SJCRH30 (cell line): Measurements from ENCODE around the gene UGT3A2. TPM values are rescaled to one million over a fixed set of nuclear protein-coding genes. Genes with fewer than 3 reads are reported as not detected.

Source experiments
- DNase-seq, 2 experiments: peaks; one replicate each; pipeline ENCODE4 v3.0.0-alpha.2; 2015 to 2020
- H3K27ac ChIP-seq: fragments of 250-450 bp; sonication (Bioruptor Pico); 2 replicates; pipeline ENCODE4 v1.5.1; 2020; ENCODE audit warnings: mild to moderate bottlenecking, moderate library complexity
- H3K27me3 ChIP-seq: fragments of 250-450 bp; sonication (Bioruptor Pico); 2 replicates; pipeline ENCODE4 v1.5.1; 2020; ENCODE audit warnings: mild to moderate bottlenecking, moderate library complexity
- H3K36me3 ChIP-seq: fragments of 250-450 bp; sonication (Bioruptor Pico); 2 replicates; pipeline ENCODE4 v1.5.1; 2020; ENCODE audit warnings: mild to moderate bottlenecking, moderate library complexity
- H3K4me1 ChIP-seq: fragments of 250-450 bp; sonication (Bioruptor Pico); 2 replicates; pipeline ENCODE4 v1.5.1; 2020; ENCODE audit warnings: mild to moderate bottlenecking, moderate library complexity
- H3K4me3 ChIP-seq: fragments of 250-450 bp; sonication (Bioruptor Pico); 2 replicates; pipeline ENCODE4 v1.5.1; 2020; ENCODE audit warnings: mild to moderate bottlenecking, moderate library complexity
- H3K9me3 ChIP-seq: fragments of 250-450 bp; sonication (Bioruptor Pico); replicated peaks from 2 replicates; pipeline ENCODE4 v1.5.1; 2020; ENCODE audit warnings: mild to moderate bottlenecking, moderate library complexity
- total RNA-seq: library from RNA; depleted of rRNA; stranded (reverse); fragments of >200 nt; shearing (Covaris generic); gene quantifications from 2 replicates; pipeline ENCODE4 v1.2.3, GENCODE V29; 2014

Gene UGT3A2
- total RNA-seq, 1 experiment from 2014 or later, result not detected

DNA sequence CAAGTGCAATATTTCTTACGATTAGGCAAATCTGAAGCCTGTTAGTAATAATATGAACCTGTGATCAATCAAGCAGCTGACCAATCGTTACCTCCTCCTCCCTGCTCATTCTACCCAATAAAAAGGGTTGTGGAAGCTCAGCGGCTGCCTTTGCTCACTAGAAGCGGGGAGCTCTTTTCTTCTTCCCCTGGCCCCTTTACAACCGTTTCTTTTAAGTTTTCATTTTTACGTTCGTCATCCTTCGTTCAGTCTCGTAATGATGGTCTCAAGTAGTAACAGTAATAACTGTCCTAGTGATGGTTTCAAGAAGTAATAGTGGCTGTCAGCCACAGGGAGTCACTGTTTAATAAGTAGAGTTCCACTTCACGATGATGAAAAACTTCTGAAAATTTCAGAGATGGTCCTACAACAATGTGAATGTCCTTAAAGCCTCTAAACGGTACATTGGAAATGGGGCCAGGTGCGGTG lies 6.2 kb downstream of the UGT3A2 start:
- peak in 1 of 2 experiments; percentile 59 for DNase-seq
- no peak overlapping the region for H3K4me3 ChIP-seq
- H3K4me1 ChIP-seq, result peaks cover 6% of the 10 kb centered on the region; the same call in 1 of the 2 replicates
- no peaks in the 10 kb centered on the region for H3K36me3 ChIP-seq
- no peak overlapping the region for H3K27ac ChIP-seq
- H3K9me3 ChIP-seq, result no peaks in the 10 kb centered on the region
- H3K27me3 ChIP-seq, result no peaks in the 10 kb centered on the region; the same call in 1 of the 2 replicates

DNA sequence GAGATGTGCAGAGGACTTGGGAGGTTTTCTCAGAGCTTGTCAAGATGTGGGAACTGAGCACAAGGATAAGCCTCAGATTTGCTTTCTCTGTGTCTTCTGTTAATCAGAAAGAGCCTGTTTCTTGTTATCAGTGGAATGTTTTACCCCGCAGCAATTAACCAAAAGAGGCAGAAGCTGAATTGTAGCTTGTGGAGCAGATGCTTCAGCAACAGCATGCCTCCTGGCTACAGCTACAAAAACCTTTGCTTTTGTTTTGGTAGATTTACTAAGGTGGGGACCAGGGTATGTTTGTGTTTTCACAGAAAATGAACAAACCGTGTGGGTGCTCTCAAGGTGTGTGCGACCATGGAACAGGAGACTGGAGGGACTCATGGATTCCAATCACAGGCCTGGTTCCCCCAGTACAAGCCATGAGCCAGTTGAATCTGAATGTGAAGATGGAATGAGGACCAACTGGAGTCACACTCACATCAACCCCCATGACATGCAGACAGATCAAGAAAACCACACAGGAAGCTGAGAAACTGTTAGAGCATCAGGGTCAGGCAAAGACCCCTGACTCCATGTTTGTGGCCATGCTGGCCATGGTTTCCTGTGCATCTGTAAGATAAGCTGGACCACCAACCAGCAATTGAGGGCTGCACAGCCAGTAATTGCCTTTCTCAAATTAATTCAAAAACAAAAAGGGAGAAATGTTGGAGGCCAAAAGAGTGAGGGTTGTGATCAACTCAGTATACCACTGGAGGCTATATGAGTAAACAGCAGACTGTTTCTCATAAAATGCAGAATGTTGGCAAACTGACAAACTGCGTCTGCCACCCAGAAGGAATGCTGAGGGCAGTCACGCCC lies 6.9 kb downstream of the UGT3A2 start:
- no peak overlapping the region for H3K27ac ChIP-seq
- peaks cover 6% of the 10 kb centered on the region; the same call in 1 of the 2 replicates for H3K4me1 ChIP-seq
- H3K4me3 ChIP-seq, result no peak overlapping the region
- no peaks in the 10 kb centered on the region for H3K36me3 ChIP-seq
- no peak for DNase-seq
- no peaks in the 10 kb centered on the region for H3K9me3 ChIP-seq
- H3K27me3 ChIP-seq, result no peaks in the 10 kb centered on the region; the same call in 1 of the 2 replicates

DNA sequence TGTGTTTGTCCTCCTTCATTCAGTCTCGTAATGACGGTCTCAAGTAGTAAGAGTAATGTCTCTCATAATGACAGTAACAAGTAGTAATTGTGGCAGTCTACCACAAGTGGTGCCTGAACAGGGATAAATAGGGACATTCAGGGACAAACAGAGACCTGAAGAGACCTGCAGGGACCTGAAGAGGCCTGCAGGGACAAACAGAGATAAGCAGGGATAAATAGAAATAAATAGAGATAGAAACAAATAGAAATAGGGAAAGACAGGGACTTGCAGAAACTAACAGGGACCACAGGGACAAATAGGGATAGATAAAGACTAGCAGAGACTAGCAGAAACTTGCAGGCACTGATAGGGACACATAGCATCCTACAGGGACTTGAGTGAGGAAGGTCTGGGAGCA lies 7.9 kb downstream of the UGT3A2 start:
- Histone ChIP-seq H3K27ac (no peak overlapping the region), H3K36me3 (no peaks in the 10 kb centered on the region), H3K9me3 (no peaks in the 10 kb centered on the region), H3K4me1 (peaks cover 6% of the 10 kb centered on the region; the same call in 1 of the 2 replicates), H3K27me3 (no peaks in the 10 kb centered on the region; the same call in 1 of the 2 replicates), H3K4me3 (no peak overlapping the region)
- DNase-seq, result no peak

DNA sequence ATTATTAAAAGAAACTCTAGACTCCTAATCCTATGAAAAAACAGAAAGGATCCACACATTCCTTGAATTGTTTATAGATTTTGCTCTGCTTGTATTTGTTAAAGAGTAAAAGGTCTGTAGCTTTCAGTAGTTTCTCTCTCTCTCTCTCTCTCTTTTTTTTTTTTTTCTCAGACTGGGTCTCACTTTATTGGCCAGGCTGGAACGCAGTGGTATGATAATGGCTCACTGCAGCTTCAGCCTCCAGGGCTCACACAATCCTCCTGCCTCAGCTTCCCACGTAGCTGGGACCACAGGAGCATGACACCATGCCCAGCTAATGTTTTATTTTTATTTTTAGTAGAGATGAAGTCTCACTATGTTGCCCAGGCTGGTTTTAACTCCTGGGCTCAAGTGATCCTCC lies 9.3 kb downstream of the UGT3A2 start:
- Histone ChIP-seq H3K27me3 (no peaks in the 10 kb centered on the region), H3K4me3 (no peak overlapping the region), H3K4me1 (peaks cover 6% of the 10 kb centered on the region; the same call in 1 of the 2 replicates), H3K9me3 (no peaks in the 10 kb centered on the region), H3K27ac (no peak overlapping the region), H3K36me3 (no peaks in the 10 kb centered on the region)
- DNase-seq, result no peak

DNA sequence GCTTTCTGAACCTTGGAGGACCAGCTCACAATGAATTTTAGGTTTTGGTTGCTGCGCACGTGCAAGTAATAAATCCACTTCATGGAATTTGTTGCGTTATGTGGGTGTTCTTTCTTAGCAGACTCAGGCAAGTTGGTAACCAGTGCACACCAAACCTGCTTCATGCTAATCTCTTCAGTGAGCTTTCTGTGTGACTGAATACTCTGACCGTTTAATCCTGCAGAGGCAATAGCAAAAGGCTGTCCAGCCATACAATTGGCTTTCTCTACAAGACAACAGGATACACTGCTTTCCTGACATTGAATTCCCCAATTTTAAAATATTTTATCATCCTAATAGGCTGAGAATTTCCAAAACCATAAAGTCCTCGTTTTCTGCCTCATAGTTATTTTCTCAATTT lies 10.3 kb downstream of the UGT3A2 start:
- Histone ChIP-seq H3K4me3 (no peak overlapping the region), H3K4me1 (peaks cover 6% of the 10 kb centered on the region; the same call in 1 of the 2 replicates), H3K27me3 (no peaks in the 10 kb centered on the region), H3K36me3 (no peaks in the 10 kb centered on the region), H3K27ac (no peak overlapping the region), H3K9me3 (no peaks in the 10 kb centered on the region)
- no peak for DNase-seq

DNA sequence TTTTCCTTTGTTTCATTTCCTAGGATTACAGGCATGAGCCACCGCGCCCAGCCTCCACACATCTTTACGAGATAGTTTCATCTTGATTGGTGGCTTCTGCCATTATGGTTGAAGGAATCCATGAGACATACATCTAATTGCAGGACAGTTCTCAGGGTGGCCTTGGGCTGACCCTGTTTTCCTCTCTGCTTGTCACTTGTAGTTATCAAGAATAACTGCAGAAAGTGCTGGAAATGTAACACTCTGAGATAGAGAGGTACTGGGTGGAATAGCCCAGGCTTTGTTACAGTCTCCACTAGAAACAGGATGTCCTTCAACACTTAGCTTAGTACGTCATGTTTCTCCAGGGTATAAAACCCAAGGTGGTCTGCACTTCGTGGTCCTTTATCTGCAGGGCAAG lies 10.7 kb downstream of the UGT3A2 start:
- H3K9me3 ChIP-seq, result no peaks in the 10 kb centered on the region
- no peaks in the 10 kb centered on the region for H3K27me3 ChIP-seq
- H3K27ac ChIP-seq, result no peak overlapping the region
- H3K4me3 ChIP-seq, result no peak overlapping the region
- DNase-seq, result no peak
- peaks cover 6% of the 10 kb centered on the region; the same call in 1 of the 2 replicates for H3K4me1 ChIP-seq
- H3K36me3 ChIP-seq, result no peaks in the 10 kb centered on the region

DNA sequence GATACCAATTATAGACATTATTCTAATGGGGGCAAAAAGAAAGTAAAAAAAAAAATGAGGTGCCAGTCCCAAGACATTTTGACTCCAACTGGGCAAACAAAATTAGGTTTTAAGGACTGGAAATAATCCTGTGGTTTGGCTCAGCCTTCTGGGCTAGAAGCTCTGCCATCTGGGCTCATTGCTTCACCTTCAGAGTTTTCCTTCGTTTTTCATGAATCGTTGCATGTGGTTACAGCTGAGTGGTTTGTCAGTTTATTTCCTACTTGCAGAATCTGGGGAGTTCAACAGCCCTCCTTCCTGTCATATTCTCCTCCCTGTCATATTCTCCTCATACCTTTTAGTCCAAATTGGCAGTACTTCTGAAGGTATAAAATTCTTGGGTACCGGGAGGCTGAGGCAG lies 12.0 kb downstream of the UGT3A2 start:
- H3K27me3 ChIP-seq, result no peaks in the 10 kb centered on the region
- no peaks in the 10 kb centered on the region for H3K9me3 ChIP-seq
- no peaks in the 10 kb centered on the region for H3K36me3 ChIP-seq
- H3K4me1 ChIP-seq, result no peaks in the 10 kb centered on the region; the same call in 1 of the 2 replicates
- no peak overlapping the region for H3K4me3 ChIP-seq
- no peak overlapping the region for H3K27ac ChIP-seq
- DNase-seq, result no peak

DNA sequence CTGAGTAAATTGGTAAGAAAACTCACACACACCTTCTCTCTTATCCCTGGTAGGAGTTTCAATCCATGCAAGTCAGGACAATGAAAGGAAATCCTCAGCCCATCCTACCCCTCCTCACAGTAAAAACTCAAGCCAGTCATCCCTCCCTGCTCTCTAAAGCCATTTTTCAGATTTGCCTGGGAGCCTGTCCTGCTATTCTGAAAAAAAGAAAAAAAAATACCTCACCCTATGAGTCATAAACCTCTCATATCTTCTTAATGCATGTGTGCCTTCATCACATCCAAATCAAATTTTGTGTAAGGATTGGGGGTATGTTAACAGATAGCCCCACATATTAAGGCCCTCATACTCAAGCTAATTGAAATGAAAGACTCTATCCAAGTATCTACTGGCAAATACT lies 14.1 kb downstream of the UGT3A2 start:
- DNase-seq, result no peak
- H3K4me3 ChIP-seq, result no peak overlapping the region
- H3K36me3 ChIP-seq, result no peaks in the 10 kb centered on the region
- H3K27me3 ChIP-seq, result no peaks in the 10 kb centered on the region
- no peaks in the 10 kb centered on the region for H3K4me1 ChIP-seq
- H3K9me3 ChIP-seq, result no peaks in the 10 kb centered on the region
- no peak overlapping the region for H3K27ac ChIP-seq

DNA sequence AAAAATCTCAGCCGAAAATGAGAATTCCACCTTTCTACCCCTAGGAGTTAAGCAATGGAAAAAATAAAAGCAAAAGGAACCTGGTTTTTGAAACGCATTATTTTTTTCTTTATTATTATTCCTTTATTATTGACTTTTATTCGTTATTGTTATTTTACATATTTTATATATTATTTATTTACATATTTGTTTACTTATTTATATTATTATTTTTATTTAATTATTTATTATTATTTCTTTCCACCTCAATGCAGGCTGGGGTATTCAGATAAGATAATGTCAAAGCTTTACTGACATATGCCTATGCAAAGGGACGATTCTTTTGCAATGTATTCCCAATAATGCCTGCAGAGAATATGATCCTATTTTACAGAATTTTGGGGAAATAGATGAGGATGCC lies 16.7 kb downstream of the UGT3A2 start:
- Histone ChIP-seq H3K27me3 (no peaks in the 10 kb centered on the region), H3K36me3 (no peaks in the 10 kb centered on the region), H3K27ac (no peak overlapping the region), H3K4me3 (no peak overlapping the region), H3K4me1 (no peaks in the 10 kb centered on the region), H3K9me3 (no peaks in the 10 kb centered on the region)
- no peak for DNase-seq

DNA sequence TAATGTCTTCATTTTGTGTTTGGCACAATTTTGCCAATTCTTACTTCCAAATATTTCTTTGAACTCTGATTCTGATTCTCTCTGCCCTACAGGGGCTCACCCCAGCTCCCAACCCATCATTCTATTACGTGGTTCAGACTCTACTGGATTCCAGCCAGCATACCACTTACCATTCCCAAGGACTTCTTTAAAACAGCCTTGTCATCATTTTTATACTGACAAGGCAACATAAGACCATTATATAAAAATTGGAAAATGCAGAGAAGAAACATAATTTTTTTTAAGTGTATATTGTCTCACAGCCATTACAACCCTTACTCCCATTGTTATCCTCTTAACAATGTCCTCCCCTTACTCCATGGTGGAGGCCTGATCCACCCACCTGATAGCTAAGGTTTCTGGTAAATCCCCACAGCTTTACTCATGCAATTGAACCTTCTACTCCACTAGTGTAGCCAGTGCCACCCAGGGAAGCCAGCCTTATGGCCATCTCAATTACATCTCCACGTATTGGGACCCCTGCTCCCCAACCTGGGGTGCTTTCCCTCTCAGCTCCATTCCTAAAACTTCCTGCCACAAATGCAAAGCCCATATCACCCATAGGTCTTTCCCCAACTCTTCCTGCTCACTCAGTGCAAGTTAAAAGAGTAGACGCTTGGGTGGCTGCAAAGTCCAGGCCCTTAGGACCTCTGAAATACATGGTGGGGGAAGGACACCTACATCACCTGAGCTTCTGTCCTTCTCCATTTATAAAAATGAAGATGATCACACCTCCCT lies 19.1 kb downstream of the UGT3A2 start:
- Histone ChIP-seq H3K27me3 (no peaks in the 10 kb centered on the region), H3K36me3 (no peaks in the 10 kb centered on the region), H3K27ac (no peak overlapping the region), H3K4me3 (no peak overlapping the region), H3K4me1 (no peaks in the 10 kb centered on the region), H3K9me3 (no peaks in the 10 kb centered on the region)
- DNase-seq, result no peak

DNA sequence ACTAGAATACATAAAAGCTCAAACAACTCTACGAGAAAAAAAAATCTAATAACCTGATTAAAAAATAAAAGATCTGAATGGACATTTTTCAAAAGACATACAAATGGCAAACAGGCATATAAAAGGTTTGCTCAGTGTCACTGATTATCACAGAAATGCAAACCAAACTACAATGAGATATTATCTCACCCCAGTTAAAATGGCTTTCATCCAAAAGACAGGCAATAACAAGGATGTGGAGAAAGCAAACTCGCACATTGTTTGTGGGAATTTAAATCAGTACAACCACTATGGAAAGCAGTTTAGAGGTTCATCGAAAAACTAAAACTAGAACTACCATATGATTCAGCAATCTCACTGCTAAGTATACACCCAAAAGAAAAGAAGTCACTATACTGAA lies 20.8 kb downstream of the UGT3A2 start:
- Histone ChIP-seq H3K9me3 (no peaks in the 10 kb centered on the region), H3K36me3 (no peaks in the 10 kb centered on the region), H3K4me1 (peaks cover 6% of the 10 kb centered on the region), H3K27me3 (no peaks in the 10 kb centered on the region), H3K4me3 (no peak overlapping the region), H3K27ac (no peak overlapping the region)
- DNase-seq, result no peak

DNA sequence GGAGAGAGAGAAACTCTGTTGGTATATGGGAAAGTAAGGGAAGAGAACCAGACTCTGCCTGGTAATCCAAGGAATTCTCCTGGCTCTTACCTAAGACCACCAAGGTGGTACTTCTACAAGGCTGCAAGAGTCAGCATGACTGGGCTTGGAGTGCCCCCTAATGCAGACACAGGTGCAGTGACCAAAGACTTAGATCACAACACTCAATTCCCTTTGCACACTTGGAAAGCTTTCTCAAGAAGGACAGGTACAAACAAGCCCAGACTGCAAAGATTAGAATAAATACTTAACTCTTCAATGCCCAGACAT lies 25.2 kb downstream of the UGT3A2 start:
- Histone ChIP-seq H3K4me1 (peaks cover 9% of the 10 kb centered on the region), H3K4me3 (no peak overlapping the region), H3K36me3 (no peaks in the 10 kb centered on the region), H3K27ac (no peak overlapping the region), H3K9me3 (0 out of 2 replicates have a peak, but pooled peaks cover 4% of the 10 kb centered on the region), H3K27me3 (no peaks in the 10 kb centered on the region)
- DNase-seq, result no peak

DNA sequence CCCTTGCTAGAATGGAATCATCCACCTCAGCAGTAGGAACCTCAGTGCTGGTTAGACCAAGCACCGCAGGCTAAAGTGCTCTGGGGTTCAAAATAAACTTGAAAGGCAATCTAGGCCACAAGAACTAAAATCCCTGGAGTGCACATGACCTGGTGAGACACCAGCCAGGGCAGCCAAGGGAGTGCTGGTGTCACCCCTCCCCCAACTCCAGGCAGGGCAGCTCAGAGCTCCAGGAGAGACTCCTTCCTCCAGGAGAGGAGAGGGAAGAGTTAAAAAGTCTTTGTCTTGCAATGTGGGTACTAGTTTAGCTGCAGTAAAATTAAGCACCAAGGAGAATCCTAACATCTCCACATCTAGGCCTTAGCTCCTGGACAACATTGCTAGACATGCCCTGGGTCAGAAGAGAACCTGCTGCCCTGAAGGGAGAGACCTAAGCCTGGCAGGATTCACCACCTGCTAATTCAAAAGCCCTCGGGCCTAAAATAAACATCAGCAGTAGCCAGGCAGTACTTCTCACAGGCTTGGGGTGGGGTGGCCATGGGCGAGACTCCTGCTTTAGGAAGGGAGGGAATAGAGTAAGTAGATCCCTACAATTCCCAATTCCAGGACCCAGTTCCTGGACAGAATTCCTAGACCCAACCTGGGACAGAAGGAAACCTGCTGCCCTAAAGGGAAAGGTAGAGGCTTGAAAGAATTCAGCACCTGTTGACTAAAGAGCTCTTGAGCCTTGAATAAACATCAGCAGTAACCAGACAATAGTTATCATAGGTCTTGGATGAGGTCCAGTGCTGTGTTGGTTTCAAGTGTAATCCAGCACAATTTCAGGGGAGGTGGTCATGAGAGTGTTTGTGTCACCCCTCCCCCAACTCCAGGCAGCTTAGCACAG lies 25.8 kb downstream of the UGT3A2 start:
- 0 out of 2 replicates have a peak, but pooled peaks cover 4% of the 10 kb centered on the region for H3K9me3 ChIP-seq
- H3K27ac ChIP-seq, result no peak overlapping the region
- H3K4me1 ChIP-seq, result peaks cover 9% of the 10 kb centered on the region
- no peak overlapping the region for H3K4me3 ChIP-seq
- DNase-seq, result peak; percentile 34 to 65
- H3K36me3 ChIP-seq, result no peaks in the 10 kb centered on the region
- H3K27me3 ChIP-seq, result no peaks in the 10 kb centered on the region

DNA sequence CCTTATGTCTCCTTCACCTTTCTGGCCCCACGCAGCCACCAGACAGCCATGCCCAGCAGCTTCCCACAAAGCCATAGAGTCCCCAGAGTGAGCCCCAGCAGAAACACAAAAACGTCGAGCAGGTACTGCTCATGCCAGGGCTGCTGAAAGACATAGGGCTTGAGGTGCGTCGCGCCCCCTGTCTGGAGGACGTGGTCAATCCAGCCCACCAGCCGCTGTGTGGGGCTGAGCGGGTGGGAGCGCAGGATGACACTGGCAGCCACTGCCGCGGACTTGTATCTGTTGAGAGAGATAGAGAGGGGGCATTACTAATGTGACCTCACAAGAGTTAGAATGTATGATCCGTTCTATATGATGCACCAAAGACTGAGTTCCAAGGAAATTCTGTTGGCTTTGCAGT lies 31.0 kb downstream of the UGT3A2 start:
- Histone ChIP-seq H3K9me3 (0 out of 2 replicates have a peak, but pooled peaks cover 4% of the 10 kb centered on the region), H3K27me3 (no peaks in the 10 kb centered on the region), H3K4me3 (no peak overlapping the region), H3K4me1 (peaks cover under 1% of the 10 kb centered on the region), H3K27ac (no peak overlapping the region), H3K36me3 (no peaks in the 10 kb centered on the region)
- DNase-seq, result no peak
